Umbilical cord (tissue), 2 donors: ENCODE data around the gene VANGL1. TPM values are rescaled to one million over a fixed set of nuclear protein-coding genes. Genes with fewer than 3 reads are reported as not detected.

Experiments used
- DNase-seq: peaks from one replicate; pipeline ENCODE4 v3.0.0-alpha.2; 2015; ENCODE audit warnings: low spot score
- total RNA-seq: library from RNA; depleted of rRNA; stranded (reverse); fragments of >200 nt; gene quantifications from one replicate; pipeline ENCODE4 v1.2.3, GENCODE V29; 2014; ENCODE audit warnings: low replicate concordance; ENCODE audit not compliant: insufficient read depth

Gene VANGL1
- total RNA-seq, 1 donor from 2014 or later, result 7.2 TPM

GRCh38 chr1:115643666-115644065 is 1.9 kb downstream of the VANGL1 start:
- DNase-seq, result no peak

- no peak for DNase-seq
Observed at GRCh38 chr1:115644109-115644508, 2.3 kb downstream of the VANGL1 start.

- DNase-seq, result no peak
Observed at GRCh38 chr1:115647047-115647446, 5.3 kb downstream of the VANGL1 start.

- DNase-seq, result no peak
Observed at GRCh38 chr1:115647507-115647906, 5.7 kb downstream of the VANGL1 start.

GRCh38 chr1:115647919-115648650 is 6.3 kb downstream of the VANGL1 start:
- DNase-seq, result no peak

- no peak for DNase-seq
Observed at GRCh38 chr1:115648717-115649691, 7.2 kb downstream of the VANGL1 start.

GRCh38 chr1:115649964-115650363 is 8.2 kb downstream of the VANGL1 start:
- peak; percentile 31 for DNase-seq

- no peak for DNase-seq
Observed at GRCh38 chr1:115650961-115651360, 9.2 kb downstream of the VANGL1 start.

GRCh38 chr1:115651391-115651790 is 9.6 kb downstream of the VANGL1 start:
- no peak for DNase-seq

GRCh38 chr1:115652236-115652788 is 10.5 kb downstream of the VANGL1 start:
- DNase-seq, result no peak

GRCh38 chr1:115654125-115654524 is 12.4 kb downstream of the VANGL1 start:
- DNase-seq, result no peak

- peak; percentile 42 for DNase-seq
Observed at GRCh38 chr1:115654663-115655305, 13.0 kb downstream of the VANGL1 start.

- peak; percentile 45 for DNase-seq
Observed at GRCh38 chr1:115655306-115655663, 13.5 kb downstream of the VANGL1 start.

GRCh38 chr1:115655916-115656315 is 14.1 kb downstream of the VANGL1 start:
- no peak for DNase-seq

GRCh38 chr1:115656461-115657077 is 14.8 kb downstream of the VANGL1 start:
- no peak for DNase-seq

- DNase-seq, result no peak
Observed at GRCh38 chr1:115658646-115659045, 16.9 kb downstream of the VANGL1 start.

- no peak for DNase-seq
Observed at GRCh38 chr1:115660151-115660550, 18.4 kb downstream of the VANGL1 start.

GRCh38 chr1:115661157-115661556 is 19.4 kb downstream of the VANGL1 start:
- no peak for DNase-seq

GRCh38 chr1:115665319-115666096 is 23.7 kb downstream of the VANGL1 start:
- no peak for DNase-seq

GRCh38 chr1:115666206-115666605 is 24.4 kb downstream of the VANGL1 start:
- no peak for DNase-seq

GRCh38 chr1:115666702-115667101 is 24.9 kb downstream of the VANGL1 start:
- no peak for DNase-seq
